Lower lobe of right lung (tissue), 2 donors: ENCODE measurements around the gene PTPRD. TPM values are rescaled to one million over a fixed set of nuclear protein-coding genes. Genes with fewer than 3 reads are reported as not detected.

Experiments
- ATAC-seq, 2 donors: fragments of 200-7000 bp; cut with Tn5 transposase; one replicate each; pipeline ENCODE4 v1.9.1; 2020 to 2022; ENCODE audit warnings: mild to moderate bottlenecking in 2 of 2, moderate library complexity in 2 of 2
- DNase-seq: peaks from one replicate; pipeline ENCODE4 v3.0.0-alpha.2; 2020
- H3K27ac ChIP-seq: fragments of 200-600 bp; one replicate; pipeline ENCODE4 v1.8.0; 2022
- H3K27me3 ChIP-seq: fragments of 200-600 bp; one replicate; pipeline ENCODE4 v1.8.0; 2022; ENCODE audit warnings: low read depth
- H3K36me3 ChIP-seq: fragments of 200-600 bp; one replicate; pipeline ENCODE4 v1.8.0; 2022; ENCODE audit warnings: mild to moderate bottlenecking
- H3K4me1 ChIP-seq: fragments of 200-600 bp; one replicate; pipeline ENCODE4 v1.8.0; 2022
- H3K4me3 ChIP-seq: fragments of 200-600 bp; one replicate; pipeline ENCODE4 v1.8.0; 2022; ENCODE audit warnings: mild to moderate bottlenecking
- H3K9me3 ChIP-seq: fragments of 200-600 bp; one replicate; pipeline ENCODE4 v1.8.0; 2022
- intact Hi-C: fragments of 100-400 bp; cut with DNase I; formaldehyde crosslinking; loops from one replicate; pipeline ENCODE4 v1.11.0; 2022
- total RNA-seq: library from RNA; stranded (reverse); fragmentation: NEBNext Ultra II Directional; extraction: Animal tissue kit (Norgen Biotek cat#: 25700); gene quantifications from one replicate; pipeline ENCODE4 v1.2.1, GENCODE V29; 2021
- TF ChIP-seq, protein P1 (sequence below): fragments of 200-600 bp; IDR thresholded peaks from one replicate; pipeline ENCODE4 v1.8.0; 2022; ENCODE audit warnings: antibody characterized with exemption, mild to moderate bottlenecking
- donor health status: DM: no; HTN: yes; CAD: no; lungs with severe emphysema.

Gene PTPRD
- total RNA-seq, 1 donor from 2014 or later, result 17.2 TPM

GRCh38 chr9:8869812-8870211 is 1743.0 kb downstream of the PTPRD start:
- no peaks in the 10 kb centered on the region for H3K4me1 ChIP-seq
- no peaks in the 10 kb centered on the region for H3K27me3 ChIP-seq
- no peaks in the 10 kb centered on the region for H3K36me3 ChIP-seq
- TF ChIP-seq, protein P1, sequence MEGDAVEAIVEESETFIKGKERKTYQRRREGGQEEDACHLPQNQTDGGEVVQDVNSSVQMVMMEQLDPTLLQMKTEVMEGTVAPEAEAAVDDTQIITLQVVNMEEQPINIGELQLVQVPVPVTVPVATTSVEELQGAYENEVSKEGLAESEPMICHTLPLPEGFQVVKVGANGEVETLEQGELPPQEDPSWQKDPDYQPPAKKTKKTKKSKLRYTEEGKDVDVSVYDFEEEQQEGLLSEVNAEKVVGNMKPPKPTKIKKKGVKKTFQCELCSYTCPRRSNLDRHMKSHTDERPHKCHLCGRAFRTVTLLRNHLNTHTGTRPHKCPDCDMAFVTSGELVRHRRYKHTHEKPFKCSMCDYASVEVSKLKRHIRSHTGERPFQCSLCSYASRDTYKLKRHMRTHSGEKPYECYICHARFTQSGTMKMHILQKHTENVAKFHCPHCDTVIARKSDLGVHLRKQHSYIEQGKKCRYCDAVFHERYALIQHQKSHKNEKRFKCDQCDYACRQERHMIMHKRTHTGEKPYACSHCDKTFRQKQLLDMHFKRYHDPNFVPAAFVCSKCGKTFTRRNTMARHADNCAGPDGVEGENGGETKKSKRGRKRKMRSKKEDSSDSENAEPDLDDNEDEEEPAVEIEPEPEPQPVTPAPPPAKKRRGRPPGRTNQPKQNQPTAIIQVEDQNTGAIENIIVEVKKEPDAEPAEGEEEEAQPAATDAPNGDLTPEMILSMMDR, result no peak
- no peak overlapping the region for H3K4me3 ChIP-seq
- no peak overlapping the region for H3K27ac ChIP-seq
- DNase-seq (no peak), ATAC-seq (no peak)
- intact Hi-C loops, result no loop called here
- H3K9me3 ChIP-seq, result no peaks in the 10 kb centered on the region

GRCh38 chr9:8868632-8869031 is 1744.2 kb downstream of the PTPRD start:
- H3K4me3 ChIP-seq, result no peak overlapping the region
- intact Hi-C loops, result no loop called here
- no peaks in the 10 kb centered on the region for H3K27me3 ChIP-seq
- ATAC-seq, result no peak
- no peaks in the 10 kb centered on the region for H3K36me3 ChIP-seq
- DNase-seq, result no peak
- no peaks in the 10 kb centered on the region for H3K9me3 ChIP-seq
- TF ChIP-seq, protein P1, result no peak
- no peaks in the 10 kb centered on the region for H3K4me1 ChIP-seq
- H3K27ac ChIP-seq, result no peak overlapping the region

- H3K9me3 ChIP-seq, result no peaks in the 10 kb centered on the region
- no peak overlapping the region for H3K27ac ChIP-seq
- H3K27me3 ChIP-seq, result no peaks in the 10 kb centered on the region
- DNase-seq (no peak), ATAC-seq (no peak)
- intact Hi-C loops, result no loop called here
- no peaks in the 10 kb centered on the region for H3K4me1 ChIP-seq
- TF ChIP-seq, protein P1, result no peak
- no peaks in the 10 kb centered on the region for H3K36me3 ChIP-seq
- H3K4me3 ChIP-seq, result no peak overlapping the region
Measured at GRCh38 chr9:8867148-8867547, 1745.7 kb downstream of the PTPRD start.

- H3K36me3 ChIP-seq, result no peaks in the 10 kb centered on the region
- intact Hi-C loops, result no loop called here
- H3K4me1 ChIP-seq, result no peaks in the 10 kb centered on the region
- DNase-seq, result no peak
- no peak for ATAC-seq
- H3K27me3 ChIP-seq, result no peaks in the 10 kb centered on the region
- H3K27ac ChIP-seq, result no peak overlapping the region
- TF ChIP-seq, protein P1, result no peak
- no peak overlapping the region for H3K4me3 ChIP-seq
- H3K9me3 ChIP-seq, result no peaks in the 10 kb centered on the region
Measured at GRCh38 chr9:8864545-8864896, 1748.3 kb downstream of the PTPRD start.

- ATAC-seq, result no peak
Measured at GRCh38 chr9:8863886-8864544, 1748.8 kb downstream of the PTPRD start.

More at GRCh38 chr9:8863886-8864544, 1748.8 kb downstream of the PTPRD start:
- no peak overlapping the region for H3K27ac ChIP-seq
- no peak overlapping the region for H3K4me3 ChIP-seq
- H3K9me3 ChIP-seq, result no peaks in the 10 kb centered on the region
- intact Hi-C loops, result no loop called here
- H3K27me3 ChIP-seq, result no peaks in the 10 kb centered on the region
- no peaks in the 10 kb centered on the region for H3K4me1 ChIP-seq
- no peaks in the 10 kb centered on the region for H3K36me3 ChIP-seq
- no peak for DNase-seq
- TF ChIP-seq, protein P1, result no peak
